ENCODE measurements around the gene MFSD6.

The MFSD6 gene

DNA sequence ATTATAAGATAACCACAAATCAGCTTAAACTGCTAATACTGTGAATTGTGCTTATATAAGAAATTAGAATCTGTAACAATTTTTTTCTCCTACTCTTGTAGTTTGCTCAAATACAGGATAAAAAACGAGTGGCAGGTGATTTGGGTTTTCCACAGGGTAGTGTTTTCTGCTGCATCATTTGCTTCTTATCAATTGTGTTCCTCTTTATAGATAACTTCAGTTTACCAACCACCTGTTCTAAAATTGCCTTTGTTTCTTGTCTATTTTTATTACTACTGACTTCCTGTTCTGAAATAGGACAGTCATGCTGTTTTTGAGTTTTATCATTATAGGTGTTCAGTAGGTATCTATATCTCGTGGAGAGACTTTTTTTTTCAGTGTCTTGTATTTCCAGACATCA lies 56.9 kb downstream of the MFSD6 start:
- H3K27ac ChIP-seq, result no peak overlapping the region
- TF ChIP-seq ZFX (IDR thresholded peaks at IDR 0.05), result no peak
- TF ChIP-seq, protein P1, sequence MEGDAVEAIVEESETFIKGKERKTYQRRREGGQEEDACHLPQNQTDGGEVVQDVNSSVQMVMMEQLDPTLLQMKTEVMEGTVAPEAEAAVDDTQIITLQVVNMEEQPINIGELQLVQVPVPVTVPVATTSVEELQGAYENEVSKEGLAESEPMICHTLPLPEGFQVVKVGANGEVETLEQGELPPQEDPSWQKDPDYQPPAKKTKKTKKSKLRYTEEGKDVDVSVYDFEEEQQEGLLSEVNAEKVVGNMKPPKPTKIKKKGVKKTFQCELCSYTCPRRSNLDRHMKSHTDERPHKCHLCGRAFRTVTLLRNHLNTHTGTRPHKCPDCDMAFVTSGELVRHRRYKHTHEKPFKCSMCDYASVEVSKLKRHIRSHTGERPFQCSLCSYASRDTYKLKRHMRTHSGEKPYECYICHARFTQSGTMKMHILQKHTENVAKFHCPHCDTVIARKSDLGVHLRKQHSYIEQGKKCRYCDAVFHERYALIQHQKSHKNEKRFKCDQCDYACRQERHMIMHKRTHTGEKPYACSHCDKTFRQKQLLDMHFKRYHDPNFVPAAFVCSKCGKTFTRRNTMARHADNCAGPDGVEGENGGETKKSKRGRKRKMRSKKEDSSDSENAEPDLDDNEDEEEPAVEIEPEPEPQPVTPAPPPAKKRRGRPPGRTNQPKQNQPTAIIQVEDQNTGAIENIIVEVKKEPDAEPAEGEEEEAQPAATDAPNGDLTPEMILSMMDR (conservative IDR thresholded peaks at IDR 0.05), result no peak

DNA sequence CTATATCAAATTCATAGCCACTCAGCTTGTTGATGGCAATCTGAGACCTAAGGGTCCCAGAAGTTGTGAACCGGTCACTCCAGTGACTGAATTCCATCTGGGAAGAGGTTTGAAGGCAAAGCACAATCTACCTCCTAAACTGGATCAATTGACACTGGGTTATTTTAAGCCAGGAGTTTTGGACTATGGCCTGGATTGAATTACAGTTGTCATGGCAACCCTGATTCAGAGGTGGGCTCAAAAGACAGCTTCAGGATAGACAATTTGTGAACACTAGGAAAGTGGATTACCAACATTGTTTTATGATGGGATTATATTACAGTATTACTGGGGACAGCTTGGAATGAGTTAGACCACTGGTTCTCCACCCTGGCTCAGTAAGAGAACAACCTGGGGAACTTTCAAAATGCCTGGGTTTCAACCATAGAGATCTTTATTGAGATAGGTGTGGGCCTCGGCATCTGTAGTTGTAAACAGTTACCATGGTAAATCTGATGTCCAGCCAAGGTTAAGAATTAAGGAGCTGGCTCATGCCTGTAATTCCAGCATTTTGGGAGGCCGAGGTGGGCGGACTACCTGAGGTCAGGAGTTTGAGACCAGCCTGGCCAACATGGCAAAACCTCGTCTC lies 58.8 kb downstream of the MFSD6 start:
- peak overlapping the region; percentile 90 for H3K27ac ChIP-seq
- TF ChIP-seq ZFX (IDR thresholded peaks at IDR 0.05), result no peak
- TF ChIP-seq, protein P1 (conservative IDR thresholded peaks at IDR 0.05), result no peak

DNA sequence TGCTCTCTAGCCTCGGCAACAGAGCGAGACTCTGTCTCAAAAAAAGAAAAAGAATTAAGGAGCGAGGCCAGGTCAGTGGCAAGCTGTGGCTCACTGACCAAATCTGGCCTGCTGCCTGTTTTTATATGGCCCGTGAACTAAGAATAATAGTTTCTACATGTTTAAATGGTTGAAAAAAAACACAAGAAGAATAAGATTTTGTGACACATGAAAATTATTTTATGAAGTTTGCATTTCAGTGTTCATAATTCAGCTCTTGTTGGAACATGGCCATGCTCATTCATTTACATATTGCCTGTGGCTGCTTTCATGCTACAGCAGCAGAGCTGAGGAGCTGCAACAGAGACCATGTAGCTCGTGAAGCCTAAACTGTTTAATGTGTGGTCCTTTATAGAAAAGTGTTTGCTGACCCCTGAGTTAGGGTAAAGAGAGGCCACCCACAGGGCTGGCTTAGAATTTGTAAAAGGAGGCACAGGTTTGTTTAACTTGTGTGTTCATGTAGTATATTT lies 59.5 kb downstream of the MFSD6 start:
- H3K27ac ChIP-seq, result peak overlapping the region; percentile 90
- TF ChIP-seq, protein P1 (conservative IDR thresholded peaks at IDR 0.05), result no peak
- no peak for TF ChIP-seq ZFX (IDR thresholded peaks at IDR 0.05)

DNA sequence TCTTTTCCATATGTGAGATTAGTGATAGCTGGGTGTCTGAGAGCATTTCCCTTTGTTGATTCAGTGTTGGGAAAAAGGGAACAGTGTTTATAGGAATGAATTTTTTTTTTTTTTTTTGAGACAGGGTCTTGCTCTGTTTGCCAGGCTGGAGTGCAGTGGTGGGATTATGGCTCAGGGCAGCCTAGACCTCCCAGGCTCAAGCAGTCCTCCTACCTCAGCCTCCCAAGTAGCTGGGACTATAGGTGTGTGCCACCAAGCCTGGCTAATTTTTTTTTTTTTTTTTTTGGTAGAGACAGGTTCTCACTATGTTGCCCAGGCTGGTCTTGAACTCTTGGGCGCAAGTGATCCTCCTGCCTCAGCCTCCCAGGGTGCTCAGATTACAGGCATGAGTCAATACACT lies 60.2 kb downstream of the MFSD6 start:
- peak overlapping the region; percentile 90 for H3K27ac ChIP-seq

DNA sequence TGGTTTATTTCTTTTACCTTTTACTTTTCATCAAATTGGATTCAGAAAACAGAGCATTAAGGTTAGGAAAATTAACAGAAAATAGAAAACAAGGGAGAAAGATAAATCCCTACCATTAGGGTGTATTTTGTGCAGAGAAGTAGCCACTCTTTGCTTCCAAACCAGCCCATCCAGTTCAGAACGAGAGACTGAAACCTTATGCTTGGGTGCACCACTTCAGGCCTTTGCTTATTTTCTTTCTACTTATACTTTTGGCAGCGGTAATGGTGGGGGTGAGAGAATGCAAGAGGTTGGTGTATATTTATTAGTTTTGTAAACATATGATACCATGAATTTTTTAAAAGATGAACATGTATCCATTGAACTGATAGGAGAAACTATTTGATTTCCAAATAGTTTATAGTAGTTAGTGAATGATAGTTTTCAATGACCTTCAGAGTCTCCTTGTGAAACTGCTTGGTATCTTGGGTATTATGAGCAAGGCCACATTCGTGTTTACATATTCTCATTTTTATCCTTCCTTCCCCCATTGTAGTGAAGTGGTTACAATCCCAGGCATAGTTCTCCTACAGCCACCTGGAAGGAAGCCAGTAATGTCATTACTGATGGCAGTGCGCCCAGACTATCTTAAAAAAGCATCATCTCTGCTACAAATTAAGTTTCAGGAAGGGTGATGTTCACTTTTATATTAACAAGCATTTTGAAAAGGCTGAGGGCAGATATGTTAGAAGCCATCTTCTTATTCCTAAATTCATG lies 60.8 kb downstream of the MFSD6 start:
- TF ChIP-seq ZFX (IDR thresholded peaks at IDR 0.05), result no peak
- TF ChIP-seq, protein P1 (conservative IDR thresholded peaks at IDR 0.05), result no peak
- H3K27ac ChIP-seq, result peak overlapping the region; percentile 90

DNA sequence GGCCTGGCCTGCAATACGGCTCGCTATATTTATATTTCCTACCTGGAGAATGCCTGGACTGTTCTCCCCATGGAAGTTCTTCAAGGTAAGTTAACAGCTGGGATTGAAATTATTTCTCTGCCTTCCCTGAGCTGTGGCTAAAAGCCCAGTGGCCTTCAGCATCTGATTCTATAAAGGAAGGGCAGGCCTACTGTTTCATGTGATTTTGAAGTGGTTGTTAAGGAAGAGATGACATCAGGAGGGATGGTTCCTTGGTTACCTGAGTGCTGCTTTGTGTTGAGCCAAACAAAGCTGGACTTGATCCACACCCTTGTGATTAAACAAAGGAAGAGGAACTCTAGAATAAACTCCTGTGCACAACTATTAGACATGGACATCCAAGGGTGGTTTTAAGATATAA lies 61.6 kb downstream of the MFSD6 start:
- no peak overlapping the region for H3K27ac ChIP-seq
- TF ChIP-seq, protein P1 (conservative IDR thresholded peaks at IDR 0.05), result no peak
- TF ChIP-seq ZFX (IDR thresholded peaks at IDR 0.05), result no peak

DNA sequence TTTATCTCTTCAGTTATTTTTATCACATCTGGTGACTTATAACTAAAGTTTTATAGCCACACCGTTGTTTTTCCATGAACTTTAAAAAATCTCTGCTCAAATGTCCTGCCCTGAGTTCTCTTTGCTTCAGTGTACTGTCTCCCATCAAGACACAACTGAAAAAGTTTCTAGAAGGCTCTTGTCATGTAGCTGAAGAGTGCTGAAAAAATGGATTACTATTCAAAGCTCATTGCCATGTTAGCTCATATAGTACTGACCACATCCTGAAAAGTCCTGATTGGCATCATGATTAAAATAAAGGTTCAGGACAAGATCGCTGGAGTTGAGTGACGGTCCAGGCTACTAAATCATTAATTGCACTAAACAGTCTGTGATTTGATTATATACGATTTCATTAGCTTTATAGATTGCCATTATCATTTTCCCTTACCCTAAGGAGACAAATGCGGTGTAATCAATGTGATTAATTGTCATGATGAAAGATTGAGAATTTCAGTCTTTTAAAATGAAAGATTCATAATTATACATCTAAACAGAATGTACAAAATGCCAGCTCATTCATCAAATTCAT lies 62.2 kb downstream of the MFSD6 start:
- TF ChIP-seq, protein P1 (conservative IDR thresholded peaks at IDR 0.05), result no peak
- no peak for TF ChIP-seq ZFX (IDR thresholded peaks at IDR 0.05)
- no peak overlapping the region for H3K27ac ChIP-seq
